ENCODE results near the gene OXER1. TPM values are rescaled to one million over a fixed set of nuclear protein-coding genes. Genes with fewer than 3 reads are reported as not detected.

Gene OXER1
- total RNA-seq, 1 experiment from 2014 or later: not detected

DNA sequence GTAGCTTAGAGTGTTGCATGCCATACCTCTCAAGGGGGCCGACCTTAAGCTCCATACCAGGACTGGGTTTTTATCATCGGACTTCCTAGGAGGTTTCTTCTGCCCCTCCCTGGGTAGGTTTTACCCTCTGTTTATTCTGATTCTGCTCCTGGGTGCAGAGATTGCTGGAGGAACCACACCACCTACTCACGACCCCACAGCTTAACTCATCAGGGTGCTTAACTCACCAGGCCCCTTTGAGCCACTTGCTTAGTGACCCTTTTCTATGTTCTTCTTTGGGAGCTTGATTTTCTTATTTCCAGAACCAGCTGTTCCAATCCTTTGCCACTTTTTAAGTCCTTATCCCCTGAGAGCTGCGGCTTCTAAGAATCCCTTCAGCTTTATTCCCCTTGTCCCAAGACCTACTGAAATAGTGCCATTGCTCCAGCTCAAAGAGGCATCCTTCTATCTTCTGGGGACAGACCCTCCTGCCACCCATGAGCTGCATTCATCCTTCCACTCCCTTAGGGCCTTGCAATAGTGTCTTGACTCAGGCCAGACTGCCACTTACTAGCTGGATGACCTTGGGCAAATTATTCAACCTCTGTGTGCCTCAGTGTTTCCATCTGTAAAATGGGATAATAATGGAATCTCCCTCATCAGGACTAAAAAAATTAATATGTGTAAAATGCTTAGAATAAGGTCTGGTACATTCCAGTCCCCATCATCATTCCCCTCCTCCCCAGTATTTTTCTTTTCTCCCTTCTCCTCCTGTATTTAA, 5.8 kb downstream of the OXER1 start:
- in situ Hi-C loops (cut with HindIII; ENCODE audit: low pct_unique_long_range_greater_than_20kb, low sequenced_read_pairs): no loop called here
- DNase-seq (ENCODE audit: low read depth): no peak

DNA sequence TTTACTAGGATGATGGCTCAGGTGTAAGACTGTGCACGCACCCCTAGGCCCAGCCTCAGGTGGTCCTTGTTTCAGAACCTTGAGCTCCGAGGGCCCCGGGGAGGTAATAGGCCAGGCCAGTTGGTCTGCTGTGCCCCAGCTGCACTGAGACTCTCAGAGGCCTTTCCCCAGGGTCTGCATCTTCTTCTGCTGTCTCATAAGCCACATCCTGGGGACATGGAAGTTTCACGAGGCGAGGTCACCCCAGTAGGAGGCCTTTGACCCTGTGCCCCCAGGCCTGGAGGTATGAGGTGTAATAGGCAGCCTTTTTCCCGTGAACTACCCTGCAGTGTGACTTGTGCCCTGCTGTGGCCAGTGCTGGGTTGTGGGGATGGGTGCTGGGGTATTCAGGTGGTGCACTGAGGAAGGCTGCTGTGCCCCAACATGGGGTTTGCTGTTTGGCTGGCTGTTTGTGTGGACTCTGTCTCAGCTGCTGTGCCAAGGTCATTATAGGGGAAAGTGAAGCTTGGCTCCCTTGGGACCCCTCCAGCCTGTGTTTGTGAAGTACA, 6.9 kb downstream of the OXER1 start:
- no peak for DNase-seq (ENCODE audit: low read depth)
- in situ Hi-C loops (cut with HindIII; ENCODE audit: low pct_unique_long_range_greater_than_20kb, low sequenced_read_pairs): no loop called here

DNA sequence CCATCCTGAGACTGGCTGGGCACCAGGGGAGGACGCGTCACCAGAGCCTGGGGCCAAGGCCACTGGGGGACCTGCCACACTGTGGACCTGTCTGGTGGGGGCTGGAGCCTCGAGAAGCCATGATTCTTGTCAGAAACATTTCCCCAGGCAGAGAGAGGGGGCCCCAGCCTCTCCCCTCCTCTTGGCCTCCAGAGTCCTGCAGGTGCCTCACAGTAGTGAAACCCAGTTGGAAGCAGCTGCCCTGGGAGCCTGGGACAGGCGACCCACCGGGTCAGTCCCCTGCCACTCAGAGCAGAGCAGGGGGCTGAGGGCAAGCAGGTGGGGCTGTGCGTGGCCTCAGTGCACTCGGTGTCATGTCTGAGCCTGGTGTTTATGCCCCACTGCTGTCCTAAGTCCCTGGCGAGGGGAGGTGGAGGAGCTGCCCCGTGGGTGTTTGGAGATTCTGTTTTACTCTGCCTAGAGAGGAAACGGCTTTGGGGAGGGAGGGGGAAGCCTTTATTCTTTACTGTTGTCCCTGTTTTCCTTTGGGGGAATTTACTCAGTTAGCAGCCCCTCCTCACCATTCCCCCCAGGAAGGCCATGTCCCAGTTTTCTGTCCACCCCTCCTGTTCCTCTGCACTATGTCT, 7.7 kb downstream of the OXER1 start:
- DNase-seq (ENCODE audit: low read depth): no peak
- in situ Hi-C loops (cut with HindIII; ENCODE audit: low pct_unique_long_range_greater_than_20kb, low sequenced_read_pairs): no loop called here

DNA sequence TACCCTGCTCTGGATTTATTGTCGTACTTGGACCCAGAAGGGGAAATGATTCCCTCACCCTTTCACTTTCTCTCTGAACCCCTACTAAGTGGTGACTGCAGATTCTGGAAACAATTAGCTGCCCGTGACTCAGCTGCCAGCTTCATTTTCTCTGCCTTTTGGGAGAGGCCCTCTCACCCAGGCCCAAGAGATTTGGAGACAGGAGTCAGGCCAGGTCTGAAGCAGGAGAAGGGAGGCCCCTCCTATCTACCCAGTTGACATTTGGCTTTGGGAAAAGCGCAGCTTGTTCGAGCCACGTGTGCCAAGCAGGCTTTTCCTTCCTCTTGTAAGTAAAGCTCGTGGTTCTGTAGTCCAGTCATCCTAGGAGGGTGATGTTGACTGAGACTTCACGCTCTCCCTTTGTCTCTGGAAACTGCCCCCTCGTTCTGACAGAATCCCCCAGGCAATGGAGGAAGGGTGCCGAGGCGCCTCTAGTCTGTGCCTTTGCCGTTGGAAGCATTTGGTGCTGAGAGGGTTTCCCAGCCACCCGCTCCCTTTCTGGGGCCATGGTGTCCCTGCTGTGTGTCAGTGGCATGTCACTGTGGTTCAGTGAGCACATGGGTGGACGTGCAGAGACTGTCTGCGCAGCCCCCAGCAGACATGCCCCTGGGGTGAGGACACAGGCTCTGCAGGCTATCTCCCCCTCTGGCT, 8.6 kb downstream of the OXER1 start:
- DNase-seq (ENCODE audit: low read depth): no peak
- in situ Hi-C loops (cut with HindIII; ENCODE audit: low pct_unique_long_range_greater_than_20kb, low sequenced_read_pairs): no loop called here

DNA sequence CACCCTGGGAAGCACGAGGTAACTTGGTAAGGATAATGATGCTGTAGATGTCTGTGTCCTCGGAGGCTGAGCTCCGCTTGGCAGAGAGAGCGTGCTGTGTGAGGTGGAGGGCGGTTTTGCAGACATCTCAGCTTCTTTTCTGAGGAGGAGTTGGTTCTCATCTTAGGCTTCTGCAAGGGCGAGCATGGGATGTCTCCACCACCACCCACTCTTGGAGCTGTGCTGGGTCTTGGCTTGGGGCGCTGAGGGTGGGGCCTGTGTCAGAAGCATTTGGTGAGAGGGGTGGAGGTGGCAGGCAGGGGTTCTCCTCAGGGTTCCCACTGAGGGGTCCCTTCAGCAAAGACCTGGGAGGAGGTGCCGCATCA, 9.2 kb downstream of the OXER1 start:
- DNase-seq (ENCODE audit: low read depth): no peak
- in situ Hi-C loops (cut with HindIII; ENCODE audit: low pct_unique_long_range_greater_than_20kb, low sequenced_read_pairs): no loop called here

DNA sequence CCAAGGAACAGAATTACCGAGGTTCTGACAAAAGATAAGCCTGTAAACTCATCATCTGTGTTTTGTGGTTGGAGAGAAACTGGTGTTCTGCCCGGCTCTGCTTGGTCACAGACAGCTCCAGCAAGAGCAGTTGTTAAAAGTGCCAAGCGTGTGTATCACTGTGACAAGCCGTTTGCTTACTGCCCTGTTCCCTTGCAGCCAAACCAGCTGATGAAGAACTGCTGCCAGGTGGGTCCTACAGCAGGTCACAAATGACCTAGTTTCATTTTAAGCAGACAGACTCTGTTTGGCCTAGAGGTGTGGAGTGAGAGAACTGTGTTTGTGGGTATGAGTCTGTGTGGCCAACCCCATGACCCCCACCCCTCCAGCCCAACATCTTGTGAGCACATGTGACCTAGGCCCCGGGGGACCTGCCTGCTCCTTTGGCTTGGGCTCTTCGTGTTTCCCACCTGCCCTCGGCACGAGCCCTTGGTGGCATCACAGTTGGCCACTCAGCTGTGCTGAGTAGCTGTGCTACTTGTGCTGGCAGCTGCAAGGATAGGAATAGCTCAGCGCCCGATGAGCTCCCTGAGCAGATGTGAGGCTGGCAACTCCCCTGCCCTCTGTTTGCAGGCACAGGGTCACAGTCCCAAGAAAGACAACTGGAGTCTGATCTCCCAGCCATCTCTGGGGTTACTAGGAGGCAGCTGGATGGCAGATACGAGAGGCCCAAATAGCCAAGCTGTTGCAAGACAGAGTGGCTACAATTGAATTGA, 9.7 kb downstream of the OXER1 start:
- no peak for DNase-seq (ENCODE audit: low read depth)
- in situ Hi-C loops (cut with HindIII; ENCODE audit: low pct_unique_long_range_greater_than_20kb, low sequenced_read_pairs): no loop called here

DNA sequence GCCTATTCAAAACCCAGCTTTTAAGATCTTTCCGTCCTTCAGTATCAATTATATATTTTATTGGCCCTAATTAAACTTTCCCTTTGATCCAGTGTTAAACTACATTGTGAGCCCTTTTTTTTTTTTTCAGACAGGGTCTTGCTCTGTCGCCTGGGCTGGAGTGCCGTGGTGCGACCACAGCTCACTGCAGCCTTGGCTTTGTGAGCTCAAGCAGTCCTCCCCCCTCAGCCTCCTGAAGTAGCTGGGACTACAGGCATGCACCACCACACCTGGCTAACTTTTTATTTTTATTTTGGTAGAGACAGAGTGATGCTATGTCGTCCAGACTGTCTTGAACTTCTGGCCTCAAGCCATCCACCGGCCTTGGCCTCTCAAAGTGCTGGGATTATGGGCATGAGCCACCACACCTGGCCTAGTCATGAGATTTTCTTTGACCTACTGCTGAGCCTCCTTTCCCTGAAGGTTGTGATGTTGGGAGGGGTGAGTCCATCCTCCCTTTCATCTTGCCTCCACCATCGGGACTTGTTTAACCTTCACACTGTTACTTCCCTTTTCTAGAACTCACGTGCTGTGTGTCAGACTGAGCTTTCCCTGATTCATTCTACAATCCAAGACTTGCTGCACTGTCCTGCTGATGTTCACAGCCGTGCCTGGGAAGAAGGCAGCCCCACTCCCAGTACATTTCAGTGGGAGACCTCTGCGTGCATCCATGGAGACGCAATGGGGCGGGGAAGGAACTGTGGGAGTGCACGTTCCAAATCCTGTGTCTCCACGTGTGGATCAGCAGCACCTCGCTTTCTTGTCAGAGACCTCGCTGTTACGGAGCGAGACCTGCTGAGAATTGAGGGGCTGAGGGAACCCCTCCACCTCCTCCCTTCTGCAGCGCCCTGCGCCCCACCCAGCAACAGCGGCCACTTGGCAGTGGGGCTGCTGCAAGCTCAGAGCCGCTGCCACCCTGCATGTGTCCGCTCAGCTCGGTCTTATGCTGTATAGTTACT, 10.8 kb downstream of the OXER1 start:
- DNase-seq (ENCODE audit: low read depth): no peak
- in situ Hi-C loops (cut with HindIII; ENCODE audit: low pct_unique_long_range_greater_than_20kb, low sequenced_read_pairs): no loop called here

DNA sequence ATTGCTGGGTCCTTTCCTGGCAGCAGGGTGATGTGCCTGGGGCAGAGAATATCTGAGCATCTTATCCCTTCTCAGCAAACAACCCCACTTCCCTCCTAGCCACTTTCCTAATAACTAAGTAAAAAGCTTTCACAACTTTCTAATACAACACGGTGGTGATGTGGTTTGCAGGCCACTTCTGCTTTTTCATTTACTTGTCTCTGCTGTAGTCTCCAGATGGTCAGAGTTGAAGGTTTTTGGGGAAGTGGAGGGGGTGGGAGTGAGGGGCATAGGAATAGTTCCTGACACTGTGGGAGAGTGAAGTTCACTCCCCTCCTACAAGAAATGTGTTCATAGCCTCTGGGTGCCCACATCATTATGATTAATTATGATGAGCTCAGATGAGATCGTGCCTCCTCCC, 11.6 kb downstream of the OXER1 start:
- DNase-seq (ENCODE audit: low read depth): no peak

DNA sequence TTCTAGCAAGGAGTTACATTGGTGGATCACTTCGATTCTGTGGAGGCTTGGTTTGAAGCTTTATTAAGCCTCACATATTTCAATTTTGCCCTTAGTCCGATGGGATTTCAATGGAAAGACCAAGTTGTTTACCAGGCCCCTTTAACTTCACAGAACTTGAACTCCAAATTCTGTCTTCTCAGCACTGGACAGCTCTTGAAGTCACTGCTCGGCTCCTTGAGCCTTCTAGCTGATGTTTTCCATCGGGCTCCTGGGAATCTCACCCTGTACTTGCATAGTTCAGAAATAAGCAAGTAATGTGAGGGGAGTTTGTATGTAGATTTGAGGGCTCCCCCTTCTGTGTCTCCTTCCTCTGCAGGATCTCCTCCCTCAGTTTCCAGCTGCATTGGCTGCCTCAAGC, 15.1 kb downstream of the OXER1 start:
- in situ Hi-C loops (cut with HindIII; ENCODE audit: low pct_unique_long_range_greater_than_20kb, low sequenced_read_pairs): no loop called here
- no peak for DNase-seq (ENCODE audit: low read depth)

More for the DNA sequence above, 11.6 kb downstream of the OXER1 start:
- in situ Hi-C loops (cut with HindIII; ENCODE audit: low pct_unique_long_range_greater_than_20kb, low sequenced_read_pairs): no loop called here

DNA sequence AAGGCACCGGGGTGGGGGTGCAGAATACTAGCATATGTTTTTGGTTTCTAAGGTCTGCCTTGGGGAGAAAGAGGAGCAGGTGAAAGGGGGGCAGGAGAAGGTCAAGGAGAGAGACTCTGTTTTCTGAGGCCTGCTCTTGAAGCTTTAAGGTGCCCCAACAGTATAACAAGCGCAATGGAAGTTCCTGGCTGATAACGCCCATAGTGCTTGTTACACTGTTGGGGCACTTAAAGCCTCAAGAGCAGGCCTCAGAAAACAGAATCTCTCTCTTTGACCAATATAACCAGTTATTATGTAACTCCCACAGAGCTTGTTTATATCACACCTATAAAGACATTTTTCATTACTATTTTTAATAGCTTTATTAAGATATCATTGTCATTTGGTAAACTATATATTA, 16.5 kb downstream of the OXER1 start:
- DNase-seq (ENCODE audit: low read depth): no peak
- in situ Hi-C loops (cut with HindIII; ENCODE audit: low pct_unique_long_range_greater_than_20kb, low sequenced_read_pairs): no loop called here

DNA sequence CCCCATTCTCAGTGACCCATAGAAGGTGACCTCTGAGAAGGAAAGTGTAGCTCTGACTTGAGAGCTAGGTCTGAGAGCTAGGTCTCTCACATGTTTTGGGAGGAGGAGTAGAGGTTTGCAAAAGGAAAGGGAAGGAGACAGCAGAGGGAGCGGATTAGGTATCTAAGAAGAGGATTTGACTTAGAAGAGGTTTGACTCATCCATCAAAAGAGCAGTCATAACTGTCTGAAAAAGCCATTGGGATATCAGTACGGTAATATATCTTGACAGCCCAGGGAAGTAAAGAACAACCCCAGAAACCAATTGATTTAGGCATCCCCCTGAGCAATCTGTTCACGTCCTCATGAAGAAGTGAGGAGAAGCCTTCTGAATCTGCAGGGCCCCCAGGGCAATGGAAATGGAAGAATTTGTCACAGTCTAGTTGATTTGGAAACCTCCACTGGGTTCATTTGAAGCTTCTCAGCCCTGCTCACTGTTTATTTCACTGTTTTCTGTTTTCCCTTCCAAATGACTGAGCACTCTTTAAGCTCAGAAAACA, 19.3 kb downstream of the OXER1 start:
- no peak for DNase-seq (ENCODE audit: low read depth)
- in situ Hi-C loops (cut with HindIII; ENCODE audit: low pct_unique_long_range_greater_than_20kb, low sequenced_read_pairs): no loop called here

DNA sequence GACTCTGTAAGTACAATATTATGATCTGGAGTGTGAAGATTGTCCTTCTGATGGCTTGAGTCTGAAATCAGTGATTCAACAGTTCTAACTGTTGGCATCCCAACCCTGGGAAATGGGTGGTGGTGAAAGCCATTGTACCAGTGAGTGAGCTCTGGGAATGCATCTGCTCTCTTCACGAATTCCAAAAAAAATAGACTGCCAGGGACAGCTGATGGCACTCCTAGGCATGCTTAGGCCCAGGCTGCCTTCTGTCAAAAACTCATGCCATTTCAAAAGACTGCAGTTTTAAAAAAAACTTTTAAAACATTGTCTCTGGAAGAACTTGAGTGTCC, 20.3 kb downstream of the OXER1 start:
- DNase-seq (ENCODE audit: low read depth): no peak
- in situ Hi-C loops (cut with HindIII; ENCODE audit: low pct_unique_long_range_greater_than_20kb, low sequenced_read_pairs): no loop called here

DNA sequence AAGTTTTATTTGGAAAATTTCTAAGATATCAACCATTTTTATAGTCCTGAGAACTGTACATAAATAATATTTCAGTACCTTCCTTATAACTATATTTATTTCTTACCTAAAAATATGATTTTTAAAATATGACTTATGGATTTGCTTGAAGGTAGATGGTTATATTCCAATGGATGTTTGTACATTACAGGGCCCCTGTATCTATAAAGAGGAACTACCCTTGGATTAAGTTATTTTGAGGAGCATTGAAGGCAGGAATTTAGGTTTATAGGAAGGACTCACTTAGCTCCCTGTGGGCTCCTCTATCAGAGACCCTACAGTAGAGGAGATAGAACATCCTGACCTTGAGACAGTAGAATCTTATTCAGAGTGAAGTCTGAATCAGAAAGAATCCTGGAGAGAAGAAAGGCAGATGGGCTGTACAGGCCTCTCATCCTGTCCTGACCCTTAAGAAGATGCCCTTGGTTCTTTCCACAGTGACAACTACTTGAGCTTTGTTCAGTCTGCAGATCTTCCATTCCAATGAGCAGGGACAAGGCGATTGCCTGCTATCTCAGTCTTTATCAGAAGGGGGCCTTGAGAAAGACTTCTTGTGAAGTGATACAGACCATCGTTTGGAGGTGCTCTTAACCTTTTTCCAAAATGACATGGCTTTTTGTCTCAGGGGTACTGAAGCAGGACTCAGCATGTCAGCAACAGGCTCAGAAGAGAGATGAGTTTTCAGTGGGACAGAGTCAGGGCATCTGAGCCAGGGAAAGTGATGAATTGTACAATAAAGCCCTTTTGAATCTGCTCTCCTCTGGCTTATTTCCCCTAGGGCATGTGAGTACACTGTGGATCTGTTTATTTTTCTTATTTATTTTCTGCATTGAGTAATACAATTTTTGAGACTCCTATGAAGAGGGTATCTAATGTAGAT, 20.9 kb downstream of the OXER1 start:
- no peak for DNase-seq (ENCODE audit: low read depth)

DNA sequence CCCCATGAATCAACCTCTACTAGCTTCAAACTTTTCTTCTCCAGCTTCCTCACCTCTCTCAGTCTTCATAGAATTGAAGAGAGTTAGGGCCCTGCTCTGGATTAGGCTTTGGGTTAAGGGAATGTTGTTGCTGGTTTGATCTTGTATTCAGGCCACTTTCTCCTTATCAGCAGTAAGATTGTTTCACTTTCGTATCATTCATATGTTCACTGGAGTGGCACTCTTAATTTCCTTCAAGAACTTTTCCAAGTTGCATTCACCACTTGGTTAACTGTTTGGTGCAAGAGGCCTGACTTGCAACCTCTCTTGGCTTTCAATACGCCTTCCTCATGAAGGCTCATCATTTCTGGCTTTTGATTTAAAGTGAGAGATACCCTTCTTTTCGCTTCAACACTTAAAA, 22.8 kb downstream of the OXER1 start:
- in situ Hi-C loops (cut with HindIII; ENCODE audit: low pct_unique_long_range_greater_than_20kb, low sequenced_read_pairs): no loop called here
- DNase-seq (ENCODE audit: low read depth): no peak

More for the DNA sequence above, 20.9 kb downstream of the OXER1 start:
- in situ Hi-C loops (cut with HindIII; ENCODE audit: low pct_unique_long_range_greater_than_20kb, low sequenced_read_pairs): no loop called here

DNA sequence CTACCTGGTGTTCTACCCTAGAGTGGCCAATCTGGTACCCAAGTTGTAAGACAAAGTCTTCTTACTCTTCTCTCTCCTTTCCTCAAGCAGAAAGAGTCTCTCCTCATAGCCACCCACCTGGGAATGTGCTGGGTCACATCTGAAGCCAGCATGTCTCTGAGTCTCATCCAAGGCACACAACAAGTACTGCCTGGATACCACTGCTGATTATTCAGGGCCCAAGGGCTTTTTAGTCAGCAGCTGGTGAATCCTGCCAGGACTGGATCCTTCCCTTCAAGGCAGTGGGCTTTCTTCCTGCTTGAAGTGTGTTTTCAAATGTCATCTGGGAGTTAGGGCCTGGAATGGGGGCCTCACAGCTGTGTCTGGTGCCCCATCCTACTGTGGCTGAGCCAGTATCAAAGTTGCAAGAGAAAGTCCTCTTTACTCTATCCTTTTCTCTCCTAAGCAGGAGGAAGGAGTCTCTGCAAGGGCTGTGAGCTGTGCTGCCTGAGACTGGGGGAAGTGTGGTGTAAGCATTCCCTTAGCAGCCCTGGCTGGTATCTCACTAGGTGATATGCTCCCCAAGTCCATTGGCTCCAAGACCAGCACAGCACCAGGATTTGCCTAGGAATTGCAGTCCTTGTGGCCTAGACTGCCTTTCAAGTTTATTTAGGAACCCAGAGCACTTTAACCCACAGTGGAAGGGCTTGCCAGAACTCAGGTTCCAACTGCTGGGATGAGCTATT, 27.2 kb downstream of the OXER1 start:
- DNase-seq (ENCODE audit: low read depth): no peak
- in situ Hi-C loops (cut with HindIII; ENCODE audit: low pct_unique_long_range_greater_than_20kb, low sequenced_read_pairs): no loop called here

DNA sequence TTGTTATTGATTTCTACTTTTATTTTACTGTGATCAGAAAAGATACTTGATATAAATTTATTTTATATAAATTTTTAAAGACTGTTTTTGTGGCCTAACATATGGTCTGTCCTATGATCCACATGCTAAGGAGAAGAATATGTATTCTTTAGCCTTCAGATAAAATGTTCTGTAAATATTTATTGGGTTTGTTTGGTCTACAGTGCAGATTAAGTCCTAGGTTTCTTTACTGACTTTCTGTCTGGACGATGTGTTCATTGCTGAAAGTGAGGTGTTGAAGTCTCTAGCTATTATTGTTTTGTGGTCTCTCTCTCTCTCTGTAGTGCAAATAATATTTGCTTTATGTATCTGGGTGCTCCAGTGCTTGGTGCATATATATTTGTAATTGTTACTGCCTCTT, 30.1 kb downstream of the OXER1 start:
- no peak for DNase-seq (ENCODE audit: low read depth)
- in situ Hi-C loops (cut with HindIII; ENCODE audit: low pct_unique_long_range_greater_than_20kb, low sequenced_read_pairs): no loop called here

Data from Caki2 (cell line).